Measurements from ENCODE around the gene PPP1R2. TPM values are rescaled to one million over a fixed set of nuclear protein-coding genes. Genes with fewer than 3 reads are reported as not detected.

The PPP1R2 gene
- polyA plus RNA-seq, 1 of the 3 experiments (the other 2 are of a cell fraction) = 8.1 TPM

DNA sequence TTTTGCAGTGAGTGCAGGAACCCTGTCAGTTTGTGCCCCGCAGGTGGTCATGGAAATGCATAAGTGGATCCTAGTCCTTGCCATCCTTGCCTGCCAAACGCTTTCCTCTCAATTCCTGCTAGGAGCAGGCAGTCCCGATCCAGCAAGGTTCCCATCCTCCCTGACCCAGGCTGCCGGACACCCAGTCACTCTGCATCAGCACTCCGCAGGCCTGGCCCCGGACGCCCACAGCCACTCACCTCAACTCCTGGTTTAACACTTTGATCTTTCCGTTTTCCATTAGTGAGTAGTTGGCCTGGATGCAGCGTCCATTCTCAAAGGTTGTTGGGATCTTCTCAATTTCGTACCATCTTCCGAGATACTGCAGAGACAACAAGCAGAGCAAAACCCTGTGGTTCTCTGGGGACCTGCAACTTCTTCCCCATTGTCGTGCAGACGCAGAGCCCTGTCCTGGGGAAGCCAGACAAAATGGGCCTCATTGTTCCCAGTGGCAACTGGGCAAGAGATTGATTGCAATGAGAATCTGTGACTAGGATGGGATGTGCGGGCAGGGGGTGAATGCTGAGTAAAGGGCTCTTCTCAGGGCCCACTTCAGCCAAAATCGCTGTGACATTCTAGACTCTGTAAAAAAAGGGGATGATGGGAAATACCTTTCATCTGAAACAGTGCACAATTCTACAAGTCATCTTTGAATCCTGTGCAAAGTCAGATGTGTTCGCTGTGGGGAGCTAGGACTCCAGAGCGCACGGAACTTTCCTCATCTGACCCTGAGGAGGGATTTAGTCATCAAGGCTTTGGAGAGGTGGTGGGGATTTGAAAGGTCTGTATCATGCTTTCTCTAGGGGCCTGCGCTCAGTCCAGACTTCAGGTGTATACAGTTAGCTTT, 30.7 kb upstream of the PPP1R2 start (continued):
- TF ChIP-seq EZH2phosphoT487 (IDR thresholded peaks at IDR 0.05; ENCODE audit: borderline replicate concordance, low read depth) (no peak), EP300 (IDR thresholded peaks at IDR 0.05; ENCODE audit: borderline replicate concordance in 1 of 2, low read depth in 1 of 2, low read length in 1 of 2) (no peak), CHD2 (IDR thresholded peaks at IDR 0.05; ENCODE audit: low read length, partially characterized antibody) (no peak)

DNA sequence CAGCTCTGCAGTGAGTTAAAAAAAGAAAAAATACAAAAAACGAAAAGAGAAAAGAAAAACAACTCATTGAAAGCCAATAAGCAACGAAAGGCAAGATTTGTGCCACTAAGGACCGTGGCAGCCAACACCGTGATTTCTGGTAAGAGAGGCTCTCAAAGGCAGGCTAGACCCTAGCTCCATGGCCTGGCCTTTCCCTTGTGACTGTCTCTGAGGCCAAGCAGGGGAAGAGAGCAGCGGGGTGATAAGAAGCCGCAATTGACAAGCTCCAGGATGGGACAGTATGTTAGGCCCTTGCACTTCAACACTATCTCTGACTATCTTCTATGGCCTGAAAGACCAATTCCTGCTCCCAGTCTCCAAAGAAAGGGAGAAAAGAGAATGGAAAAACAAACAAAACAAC, 28.2 kb upstream of the PPP1R2 start:
- Histone ChIP-seq H3K9me2 (no peaks in the 10 kb centered on the region), H3K36me3 (replicated peaks in 1 of 2; ENCODE audit: control insufficient read depth in 1 of 2, insufficient read depth in 2 of 2, low read length in 1 of 2) (no peaks in the 10 kb centered on the region), H3K4me1 (ENCODE audit: control insufficient read depth in 1 of 2, insufficient read depth in 2 of 2, low read depth in 1 of 2, low read length in 1 of 2) (peaks cover 0 to 2% of the 10 kb centered on the region in 2 experiments; a peak in 1 of 4 replicates), H3F3A (replicated peaks; ENCODE audit: insufficient read depth) (no peaks in the 10 kb centered on the region), H3K9ac (no peak overlapping the region), H3K79me2 (ENCODE audit: insufficient read depth) (no peaks in the 10 kb centered on the region), H3K27me3 (ENCODE audit: insufficient read depth) (peaks cover 4% of the 10 kb centered on the region; the same call in 1 of the 2 replicates), H3K4me2 (no peak overlapping the region), H2AFZ (ENCODE audit: low read depth) (no peak overlapping the region), H4K20me1 (ENCODE audit: insufficient read depth) (no peaks in the 10 kb centered on the region), H3K9me3 (no peaks in the 10 kb centered on the region), H3K4me3 (ENCODE audit: low read depth in 2 of 2, low read length in 1 of 2) (no peak overlapping the region), H3K27ac (ENCODE audit: low read depth in 2 of 2, low read length in 1 of 2) (no peak overlapping the region)
- DNase-seq = no peak
- CTCF ChIA-PET = interaction anchor here (0.6 to 1.2 kb wide), 3 partner anchors 280 to 1267 kb away, joined by 3 read pairs; partner anchors contain the start of gene XXYLT1
- 54% methylated on average over 6 of the region's 6 CpGs for WGBS (ENCODE audit: low lambda C conversion rate)
- TF ChIP-seq YY1 (IDR thresholded peaks at IDR 0.05; ENCODE audit: low read depth) (no peak), FOXJ3 (CRISPR knock-in tag; IDR thresholded peaks at IDR 0.05) (no peak), RFX5 (IDR thresholded peaks at IDR 0.05; ENCODE audit: low read length) (no peak), MXI1 (IDR thresholded peaks at IDR 0.05; ENCODE audit: low read depth, low read length) (no peak), MEF2A (IDR thresholded peaks at IDR 0.05; ENCODE audit: borderline replicate concordance, low read depth) (no peak), NFIC (IDR thresholded peaks at IDR 0.05; ENCODE audit: borderline replicate concordance) (no peak), FOSL2 (IDR thresholded peaks at IDR 0.05; ENCODE audit: borderline replicate concordance, low read depth) (no peak), TAF1 (IDR thresholded peaks at IDR 0.05; ENCODE audit: borderline replicate concordance, low read depth, low read length) (no peak), NRF1 (IDR thresholded peaks at IDR 0.05; ENCODE audit: low read depth, low read length) (no peak), RCOR1 (IDR thresholded peaks at IDR 0.05; ENCODE audit: low read length) (no peak), ELF1 (IDR thresholded peaks at IDR 0.05) (no peak), RXRA (IDR thresholded peaks at IDR 0.05; ENCODE audit: borderline replicate concordance, low read depth) (no peak), TCF12 (IDR thresholded peaks at IDR 0.05) (no peak), CHD2 (IDR thresholded peaks at IDR 0.05; ENCODE audit: low read length, partially characterized antibody) (no peak)
- TF ChIP-seq, protein P1, sequence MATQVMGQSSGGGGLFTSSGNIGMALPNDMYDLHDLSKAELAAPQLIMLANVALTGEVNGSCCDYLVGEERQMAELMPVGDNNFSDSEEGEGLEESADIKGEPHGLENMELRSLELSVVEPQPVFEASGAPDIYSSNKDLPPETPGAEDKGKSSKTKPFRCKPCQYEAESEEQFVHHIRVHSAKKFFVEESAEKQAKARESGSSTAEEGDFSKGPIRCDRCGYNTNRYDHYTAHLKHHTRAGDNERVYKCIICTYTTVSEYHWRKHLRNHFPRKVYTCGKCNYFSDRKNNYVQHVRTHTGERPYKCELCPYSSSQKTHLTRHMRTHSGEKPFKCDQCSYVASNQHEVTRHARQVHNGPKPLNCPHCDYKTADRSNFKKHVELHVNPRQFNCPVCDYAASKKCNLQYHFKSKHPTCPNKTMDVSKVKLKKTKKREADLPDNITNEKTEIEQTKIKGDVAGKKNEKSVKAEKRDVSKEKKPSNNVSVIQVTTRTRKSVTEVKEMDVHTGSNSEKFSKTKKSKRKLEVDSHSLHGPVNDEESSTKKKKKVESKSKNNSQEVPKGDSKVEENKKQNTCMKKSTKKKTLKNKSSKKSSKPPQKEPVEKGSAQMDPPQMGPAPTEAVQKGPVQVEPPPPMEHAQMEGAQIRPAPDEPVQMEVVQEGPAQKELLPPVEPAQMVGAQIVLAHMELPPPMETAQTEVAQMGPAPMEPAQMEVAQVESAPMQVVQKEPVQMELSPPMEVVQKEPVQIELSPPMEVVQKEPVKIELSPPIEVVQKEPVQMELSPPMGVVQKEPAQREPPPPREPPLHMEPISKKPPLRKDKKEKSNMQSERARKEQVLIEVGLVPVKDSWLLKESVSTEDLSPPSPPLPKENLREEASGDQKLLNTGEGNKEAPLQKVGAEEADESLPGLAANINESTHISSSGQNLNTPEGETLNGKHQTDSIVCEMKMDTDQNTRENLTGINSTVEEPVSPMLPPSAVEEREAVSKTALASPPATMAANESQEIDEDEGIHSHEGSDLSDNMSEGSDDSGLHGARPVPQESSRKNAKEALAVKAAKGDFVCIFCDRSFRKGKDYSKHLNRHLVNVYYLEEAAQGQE (IDR thresholded peaks at IDR 0.05; ENCODE audit: low read depth, low read length) = no peak
- TF ChIP-seq, protein P2, sequence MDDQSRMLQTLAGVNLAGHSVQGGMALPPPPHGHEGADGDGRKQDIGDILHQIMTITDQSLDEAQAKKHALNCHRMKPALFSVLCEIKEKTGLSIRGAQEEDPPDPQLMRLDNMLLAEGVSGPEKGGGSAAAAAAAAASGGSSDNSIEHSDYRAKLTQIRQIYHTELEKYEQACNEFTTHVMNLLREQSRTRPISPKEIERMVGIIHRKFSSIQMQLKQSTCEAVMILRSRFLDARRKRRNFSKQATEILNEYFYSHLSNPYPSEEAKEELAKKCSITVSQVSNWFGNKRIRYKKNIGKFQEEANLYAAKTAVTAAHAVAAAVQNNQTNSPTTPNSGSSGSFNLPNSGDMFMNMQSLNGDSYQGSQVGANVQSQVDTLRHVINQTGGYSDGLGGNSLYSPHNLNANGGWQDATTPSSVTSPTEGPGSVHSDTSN (IDR thresholded peaks at IDR 0.05) = no peak
- TF ChIP-seq, protein P3, sequence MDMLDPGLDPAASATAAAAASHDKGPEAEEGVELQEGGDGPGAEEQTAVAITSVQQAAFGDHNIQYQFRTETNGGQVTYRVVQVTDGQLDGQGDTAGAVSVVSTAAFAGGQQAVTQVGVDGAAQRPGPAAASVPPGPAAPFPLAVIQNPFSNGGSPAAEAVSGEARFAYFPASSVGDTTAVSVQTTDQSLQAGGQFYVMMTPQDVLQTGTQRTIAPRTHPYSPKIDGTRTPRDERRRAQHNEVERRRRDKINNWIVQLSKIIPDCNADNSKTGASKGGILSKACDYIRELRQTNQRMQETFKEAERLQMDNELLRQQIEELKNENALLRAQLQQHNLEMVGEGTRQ (IDR thresholded peaks at IDR 0.05; ENCODE audit: borderline replicate concordance, low read depth, low read length) = no peak
- TF ChIP-seq, protein P4, sequence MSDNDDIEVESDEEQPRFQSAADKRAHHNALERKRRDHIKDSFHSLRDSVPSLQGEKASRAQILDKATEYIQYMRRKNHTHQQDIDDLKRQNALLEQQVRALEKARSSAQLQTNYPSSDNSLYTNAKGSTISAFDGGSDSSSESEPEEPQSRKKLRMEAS (IDR thresholded peaks at IDR 0.05; ENCODE audit: low read depth) = no peak
- TF ChIP-seq, protein P5, sequence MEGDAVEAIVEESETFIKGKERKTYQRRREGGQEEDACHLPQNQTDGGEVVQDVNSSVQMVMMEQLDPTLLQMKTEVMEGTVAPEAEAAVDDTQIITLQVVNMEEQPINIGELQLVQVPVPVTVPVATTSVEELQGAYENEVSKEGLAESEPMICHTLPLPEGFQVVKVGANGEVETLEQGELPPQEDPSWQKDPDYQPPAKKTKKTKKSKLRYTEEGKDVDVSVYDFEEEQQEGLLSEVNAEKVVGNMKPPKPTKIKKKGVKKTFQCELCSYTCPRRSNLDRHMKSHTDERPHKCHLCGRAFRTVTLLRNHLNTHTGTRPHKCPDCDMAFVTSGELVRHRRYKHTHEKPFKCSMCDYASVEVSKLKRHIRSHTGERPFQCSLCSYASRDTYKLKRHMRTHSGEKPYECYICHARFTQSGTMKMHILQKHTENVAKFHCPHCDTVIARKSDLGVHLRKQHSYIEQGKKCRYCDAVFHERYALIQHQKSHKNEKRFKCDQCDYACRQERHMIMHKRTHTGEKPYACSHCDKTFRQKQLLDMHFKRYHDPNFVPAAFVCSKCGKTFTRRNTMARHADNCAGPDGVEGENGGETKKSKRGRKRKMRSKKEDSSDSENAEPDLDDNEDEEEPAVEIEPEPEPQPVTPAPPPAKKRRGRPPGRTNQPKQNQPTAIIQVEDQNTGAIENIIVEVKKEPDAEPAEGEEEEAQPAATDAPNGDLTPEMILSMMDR (IDR thresholded peaks at IDR 0.05) = no peak
- TF ChIP-seq, protein P6, sequence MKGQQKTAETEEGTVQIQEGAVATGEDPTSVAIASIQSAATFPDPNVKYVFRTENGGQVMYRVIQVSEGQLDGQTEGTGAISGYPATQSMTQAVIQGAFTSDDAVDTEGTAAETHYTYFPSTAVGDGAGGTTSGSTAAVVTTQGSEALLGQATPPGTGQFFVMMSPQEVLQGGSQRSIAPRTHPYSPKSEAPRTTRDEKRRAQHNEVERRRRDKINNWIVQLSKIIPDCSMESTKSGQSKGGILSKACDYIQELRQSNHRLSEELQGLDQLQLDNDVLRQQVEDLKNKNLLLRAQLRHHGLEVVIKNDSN (IDR thresholded peaks at IDR 0.05; ENCODE audit: borderline replicate concordance, low read depth) = no peak
- POLR2A ChIA-PET = interaction anchor here (1.0 kb wide), 1 partner anchor 10 kb away, joined by 3 read pairs; no protein-coding TSS in a partner anchor

All from SK-N-SH (cell line).